ENCODE results near the gene KIF5C.

- no peak for TF ChIP-seq CTCF (IDR thresholded peaks at IDR 0.05; ENCODE audit: low read length)
- TF ChIP-seq EZH2 (IDR thresholded peaks at IDR 0.05; ENCODE audit: borderline replicate concordance, low read length), result no peak
Observed at GRCh38 chr2:148893906-148894305, 18.9 kb downstream of the KIF5C start.

All from OCI-LY1 (cell line).